Activated T-cell treated with anti-CD3 and anti-CD28 coated beads, Interleukin-2, amount 50 U/mL, for 4 hours (primary cell): ENCODE measurements around the gene TNFRSF13B. TPM values are rescaled to one million over a fixed set of nuclear protein-coding genes. Genes with fewer than 3 reads are reported as not detected.
A peak's percentile ranks its signal among the peaks of the same experiment; 100 is the strongest.
"Not testable (repeated sequence)": the region's sequence is repeated elsewhere in the genome, so short reads cannot be mapped to it uniquely, and the experiment has no call there.

Experiments used
- ATAC-seq, 2 donors: fragments of 200-7000 bp; cut with Tn5 transposase; one replicate each; pipeline ENCODE4 v1.10.0; 2021
- DNase-seq: peaks from one replicate; pipeline ENCODE4 v3.0.0-alpha.2; 2020
- H3K27me3 Mint-ChIP-seq: one replicate; pipeline ENCODE4 v1.8.0; 2021; ENCODE audit warnings: low read depth, mixed read lengths
- H3K36me3 Mint-ChIP-seq: one replicate; pipeline ENCODE4 v1.8.0; 2022; ENCODE audit warnings: mixed read lengths; ENCODE audit not compliant: insufficient read depth
- H3K4me1 Mint-ChIP-seq: one replicate; pipeline ENCODE4 v1.8.0; 2021; ENCODE audit warnings: low read depth, mixed read lengths
- H3K4me3 Mint-ChIP-seq: one replicate; pipeline ENCODE4 v1.8.0; 2021; ENCODE audit warnings: mild to moderate bottlenecking, moderate library complexity, mixed read lengths
- H3K9me3 Mint-ChIP-seq: one replicate; pipeline ENCODE4 v1.8.0; 2021; ENCODE audit warnings: mixed read lengths
- total RNA-seq, 3 donors: library from RNA; stranded (reverse); gene quantifications; one replicate each; pipeline ENCODE4 v1.2.1, GENCODE V29; 2021

The TNFRSF13B gene
- total RNA-seq, 3 donors from 2014 or later: 0.30 TPM; not detected in 2

- Mint-ChIP-seq H3K36me3 (no peaks in the 10 kb centered on the region), H3K9me3 (no peaks in the 10 kb centered on the region), H3K4me3 (no peak overlapping the region), H3K4me1 (peaks cover 6% of the 10 kb centered on the region), H3K27me3 (no peaks in the 10 kb centered on the region)
- no peak for ATAC-seq
- DNase-seq: no peak
These were observed 9.2 kb upstream of the TNFRSF13B start for GRCh38 chr17:16980813-16981731.

DNA sequence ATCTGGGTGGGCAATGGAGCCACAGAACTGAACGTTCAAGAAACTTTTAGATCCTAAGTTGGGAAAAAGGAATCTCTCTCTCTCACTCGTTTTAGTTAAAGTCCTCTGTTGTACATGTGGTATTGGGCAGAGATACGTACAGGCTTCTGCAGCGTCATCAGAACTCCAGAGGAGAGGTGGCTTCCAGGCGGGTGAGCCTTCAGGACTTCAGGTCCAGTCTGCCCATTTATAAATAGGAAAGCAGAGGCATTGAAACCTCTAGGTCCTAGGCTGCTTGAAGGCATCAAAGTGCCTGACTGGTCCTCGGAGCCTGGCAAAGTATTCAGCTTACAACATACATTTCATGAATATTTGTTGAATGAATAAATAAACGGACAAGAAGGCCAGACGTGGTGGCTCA lies 8.1 kb upstream of the TNFRSF13B start:
- H3K4me3 Mint-ChIP-seq: no peak overlapping the region
- H3K4me1 Mint-ChIP-seq: peaks cover 16% of the 10 kb centered on the region
- no peaks in the 10 kb centered on the region for H3K27me3 Mint-ChIP-seq
- DNase-seq (no peak), ATAC-seq (no peak)
- H3K36me3 Mint-ChIP-seq: no peaks in the 10 kb centered on the region
- H3K9me3 Mint-ChIP-seq: no peaks in the 10 kb centered on the region

- H3K4me3 Mint-ChIP-seq, H3K27me3 Mint-ChIP-seq, H3K36me3 Mint-ChIP-seq, ATAC-seq, H3K9me3 Mint-ChIP-seq, DNase-seq: not testable (repeated sequence)
- peaks cover 16% of the 10 kb centered on the region for H3K4me1 Mint-ChIP-seq
These were observed 7.4 kb upstream of the TNFRSF13B start for GRCh38 chr17:16979237-16979823.

- no peak overlapping the region for H3K4me3 Mint-ChIP-seq
These were observed 6.0 kb upstream of the TNFRSF13B start for GRCh38 chr17:16977932-16978331.

GRCh38 chr17:16976725-16977550 lies 5.0 kb upstream of the TNFRSF13B start:
- Mint-ChIP-seq H3K9me3 (no peaks in the 10 kb centered on the region), H3K4me3 (no peak overlapping the region), H3K4me1 (peaks cover 18% of the 10 kb centered on the region), H3K36me3 (no peaks in the 10 kb centered on the region), H3K27me3 (no peaks in the 10 kb centered on the region)
- DNase-seq: no peak
- ATAC-seq: no peak

More at GRCh38 chr17:16977932-16978331, 6.0 kb upstream of the TNFRSF13B start:
- Mint-ChIP-seq H3K36me3 (no peaks in the 10 kb centered on the region), H3K27me3 (no peaks in the 10 kb centered on the region), H3K9me3 (no peaks in the 10 kb centered on the region), H3K4me1 (peaks cover 16% of the 10 kb centered on the region)
- DNase-seq: no peak
- no peak for ATAC-seq

GRCh38 chr17:16975744-16976625 lies 4.1 kb upstream of the TNFRSF13B start:
- Mint-ChIP-seq H3K4me3 (no peak overlapping the region), H3K9me3 (no peaks in the 10 kb centered on the region), H3K36me3 (no peaks in the 10 kb centered on the region), H3K27me3 (no peaks in the 10 kb centered on the region), H3K4me1 (peaks cover 18% of the 10 kb centered on the region)
- ATAC-seq: no peak
- no peak for DNase-seq

- no peak for DNase-seq
- peaks cover 18% of the 10 kb centered on the region for H3K4me1 Mint-ChIP-seq
- ATAC-seq: no peak
These were observed 3.3 kb upstream of the TNFRSF13B start for GRCh38 chr17:16975277-16975651.

GRCh38 chr17:16974569-16975276 lies 2.8 kb upstream of the TNFRSF13B start:
- no peak for ATAC-seq
- Mint-ChIP-seq H3K36me3 (no peaks in the 10 kb centered on the region), H3K27me3 (no peaks in the 10 kb centered on the region), H3K4me3 (peak overlapping the region; percentile 33), H3K4me1 (peaks cover 18% of the 10 kb centered on the region), H3K9me3 (no peaks in the 10 kb centered on the region)
- DNase-seq: no peak

More at GRCh38 chr17:16975277-16975651, 3.3 kb upstream of the TNFRSF13B start:
- Mint-ChIP-seq H3K9me3 (no peaks in the 10 kb centered on the region), H3K36me3 (no peaks in the 10 kb centered on the region), H3K4me3 (no peak overlapping the region), H3K27me3 (no peaks in the 10 kb centered on the region)

DNA sequence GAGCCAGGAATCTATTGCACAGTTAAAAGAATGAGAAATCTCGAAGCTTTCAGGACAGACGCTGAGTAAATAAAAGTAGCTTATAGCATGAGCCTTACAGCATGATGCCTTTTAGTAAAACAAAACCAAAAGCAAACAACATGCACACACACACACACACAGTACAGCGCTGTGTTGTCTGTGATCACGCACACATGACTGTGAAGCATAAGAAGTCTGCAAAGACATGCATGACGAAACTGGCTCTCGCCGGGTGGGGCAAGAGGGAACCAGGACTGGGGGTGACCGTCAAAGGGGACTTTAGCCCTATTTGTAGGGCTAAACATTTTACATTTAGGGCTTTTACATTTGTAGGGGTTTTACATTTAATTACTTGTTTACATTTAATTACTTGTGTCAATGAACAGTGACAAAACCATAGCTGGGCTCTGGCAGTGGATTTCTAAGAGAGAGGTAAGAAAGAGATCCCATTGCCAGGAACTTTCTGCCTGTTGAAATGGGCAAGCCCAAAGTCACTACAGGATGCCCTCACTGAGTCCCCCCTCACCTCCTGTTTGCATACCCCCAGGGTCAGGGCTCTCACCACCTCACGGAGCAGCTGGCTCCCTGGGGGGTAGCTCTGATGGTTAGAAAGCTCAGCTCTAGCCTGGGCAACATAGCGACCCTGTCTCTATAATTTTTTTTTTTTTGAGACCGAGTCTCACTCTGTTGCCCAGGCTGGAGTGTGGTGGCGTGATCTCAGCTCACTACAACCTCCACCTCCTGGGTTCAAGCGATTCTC lies 2.0 kb upstream of the TNFRSF13B start:
- Mint-ChIP-seq H3K9me3 (no peaks in the 10 kb centered on the region), H3K4me3 (no peak overlapping the region), H3K4me1 (peaks cover 18% of the 10 kb centered on the region), H3K27me3 (no peaks in the 10 kb centered on the region), H3K36me3 (no peaks in the 10 kb centered on the region)
- ATAC-seq: no peak
- no peak for DNase-seq

DNA sequence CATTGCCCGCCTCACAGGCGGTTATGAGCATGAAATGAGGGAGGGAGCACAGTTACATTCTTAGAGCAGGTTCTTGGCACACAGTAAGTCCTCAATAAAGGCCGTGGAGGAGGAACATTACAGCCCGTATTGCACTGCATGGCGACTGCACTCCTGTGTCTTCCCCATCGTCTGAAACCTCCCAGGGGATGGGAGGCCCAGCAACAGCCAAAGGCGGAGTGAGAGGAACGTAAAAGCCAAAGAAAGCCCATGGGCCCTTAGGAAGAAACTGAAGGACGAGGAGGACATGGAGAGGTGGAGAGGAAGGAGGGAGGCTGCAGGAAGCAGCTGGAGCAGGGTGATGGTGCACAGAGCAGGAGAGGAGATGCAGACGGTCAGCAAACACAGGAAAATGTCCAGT lies 1.1 kb upstream of the TNFRSF13B start:
- DNase-seq, H3K36me3 Mint-ChIP-seq, H3K9me3 Mint-ChIP-seq, ATAC-seq, H3K27me3 Mint-ChIP-seq, H3K4me3 Mint-ChIP-seq: not testable (repeated sequence)
- peaks cover 18% of the 10 kb centered on the region for H3K4me1 Mint-ChIP-seq

- no peaks in the 10 kb centered on the region for H3K9me3 Mint-ChIP-seq
- no peaks in the 10 kb centered on the region for H3K27me3 Mint-ChIP-seq
- ATAC-seq (no peak), DNase-seq (no peak)
- no peak overlapping the region for H3K4me3 Mint-ChIP-seq
- H3K36me3 Mint-ChIP-seq: no peaks in the 10 kb centered on the region
- peaks cover 18% of the 10 kb centered on the region for H3K4me1 Mint-ChIP-seq
These were observed 428 bp upstream of the TNFRSF13B start for GRCh38 chr17:16972346-16972745.

GRCh38 chr17:16969931-16970906 lies 1.7 kb downstream of the TNFRSF13B start:
- ATAC-seq: no peak
- no peak overlapping the region for H3K4me3 Mint-ChIP-seq
- DNase-seq: no peak
- H3K36me3 Mint-ChIP-seq: no peaks in the 10 kb centered on the region
- no peaks in the 10 kb centered on the region for H3K27me3 Mint-ChIP-seq
- no peaks in the 10 kb centered on the region for H3K9me3 Mint-ChIP-seq
- peaks cover 4% of the 10 kb centered on the region for H3K4me1 Mint-ChIP-seq
